GM10266 (cell line): ENCODE data around the gene CDC7.
"Not testable (repeated sequence)": the region's sequence is repeated elsewhere in the genome, so short reads cannot be mapped to it uniquely, and the experiment has no call there.

Experiments
- DNase-seq: peaks from one replicate; pipeline ENCODE4 v3.0.0; 2012; ENCODE audit errors: extremely low spot score
- CTCF ChIP-seq: IDR thresholded peaks from 2 replicates; pipeline ENCODE4 v1.5.1; 2012; ENCODE audit warnings: mild to moderate bottlenecking, low read depth; ENCODE audit not compliant: control insufficient read depth, insufficient read depth; ENCODE audit errors: missing control alignments

CDC7 gene

GRCh38 chr1:91511386-91511785 is 10.7 kb downstream of the CDC7 start:
- TF ChIP-seq CTCF, result peak; percentile 46
- no peak for DNase-seq

GRCh38 chr1:91513160-91513559 is 12.5 kb downstream of the CDC7 start:
- TF ChIP-seq CTCF, result no peak
- no peak for DNase-seq

- TF ChIP-seq CTCF, result no peak
- DNase-seq, result no peak
These were observed 13.1 kb downstream of the CDC7 start for GRCh38 chr1:91513706-91514105.

- no peak for TF ChIP-seq CTCF
- DNase-seq, result no peak
These were observed 15.3 kb downstream of the CDC7 start for GRCh38 chr1:91515994-91516393.

GRCh38 chr1:91516605-91517004 is 16.0 kb downstream of the CDC7 start:
- DNase-seq, result not testable (repeated sequence)

GRCh38 chr1:91519167-91519566 is 18.5 kb downstream of the CDC7 start:
- not testable (repeated sequence) for DNase-seq

GRCh38 chr1:91520942-91521507 is 20.4 kb downstream of the CDC7 start:
- TF ChIP-seq CTCF, result no peak
- no peak for DNase-seq

GRCh38 chr1:91523482-91523881 is 22.8 kb downstream of the CDC7 start:
- TF ChIP-seq CTCF, result no peak
- DNase-seq, result no peak
